ENCODE measurements around the gene AGBL1.
"Not testable (repeated sequence)": the region's sequence is repeated elsewhere in the genome, so short reads cannot be mapped to it uniquely, and the experiment has no call there.

AGBL1 gene

DNA sequence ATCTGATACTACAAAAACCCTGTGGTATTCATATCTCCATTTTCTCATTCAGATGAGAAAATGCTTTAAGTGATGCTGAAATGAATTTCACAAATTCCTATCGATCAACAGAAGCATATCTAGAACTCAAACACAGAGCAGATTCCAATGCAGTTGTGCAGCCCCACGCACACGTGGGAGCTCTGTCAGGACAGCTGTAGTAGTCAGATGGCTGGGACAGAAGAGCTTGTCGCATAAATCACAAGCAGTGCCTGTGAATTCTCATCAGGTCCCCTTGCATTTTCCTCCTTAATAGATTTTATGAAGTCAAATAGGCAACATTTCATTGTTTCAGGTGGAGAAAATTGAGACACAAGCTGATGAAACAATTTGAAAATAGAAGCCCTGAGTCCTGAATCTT lies 792.3 kb downstream of the AGBL1 start:
- no peak for DNase-seq (ENCODE audit: low read depth in 3 of 3)

DNA sequence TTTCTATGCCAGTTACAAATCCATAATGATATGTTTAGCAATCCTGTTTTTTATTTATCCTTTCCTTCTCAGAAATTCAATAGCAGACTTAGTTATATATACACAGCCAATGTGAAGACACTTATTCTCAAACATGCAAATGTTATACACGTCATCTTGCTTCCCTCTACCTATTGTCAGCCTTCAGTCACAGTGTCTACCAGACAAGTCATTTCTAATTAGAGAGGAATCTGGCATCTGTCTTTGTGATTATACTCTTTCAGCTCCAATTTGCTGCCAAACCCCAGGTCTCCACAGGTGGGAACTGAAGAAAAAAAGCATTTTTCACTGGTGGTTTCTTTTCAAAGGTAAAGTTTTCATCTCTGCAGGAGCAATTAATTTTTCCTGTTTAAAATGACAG lies 793.1 kb downstream of the AGBL1 start:
- no peak for DNase-seq (ENCODE audit: low read depth in 3 of 3)

DNA sequence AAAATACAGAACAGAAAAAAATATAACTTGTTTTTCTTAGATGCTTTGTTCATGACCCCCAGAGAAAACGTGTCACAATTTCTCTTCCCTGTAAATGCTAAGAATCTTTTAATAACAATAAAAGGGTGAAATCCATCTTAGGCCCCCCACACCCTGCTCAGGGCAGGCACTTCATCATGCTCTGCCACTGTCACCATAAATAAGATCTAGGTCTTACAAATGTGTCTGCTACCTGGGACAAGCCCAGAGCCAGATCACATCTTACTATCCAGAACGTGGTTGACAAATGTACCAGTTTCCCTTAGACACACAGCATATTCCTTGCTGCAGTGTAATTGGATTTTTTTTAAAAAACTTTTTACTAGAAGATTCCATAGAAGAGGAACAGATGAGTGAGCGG lies 795.4 kb downstream of the AGBL1 start:
- DNase-seq (ENCODE audit: low read depth in 3 of 3): no peak

DNA sequence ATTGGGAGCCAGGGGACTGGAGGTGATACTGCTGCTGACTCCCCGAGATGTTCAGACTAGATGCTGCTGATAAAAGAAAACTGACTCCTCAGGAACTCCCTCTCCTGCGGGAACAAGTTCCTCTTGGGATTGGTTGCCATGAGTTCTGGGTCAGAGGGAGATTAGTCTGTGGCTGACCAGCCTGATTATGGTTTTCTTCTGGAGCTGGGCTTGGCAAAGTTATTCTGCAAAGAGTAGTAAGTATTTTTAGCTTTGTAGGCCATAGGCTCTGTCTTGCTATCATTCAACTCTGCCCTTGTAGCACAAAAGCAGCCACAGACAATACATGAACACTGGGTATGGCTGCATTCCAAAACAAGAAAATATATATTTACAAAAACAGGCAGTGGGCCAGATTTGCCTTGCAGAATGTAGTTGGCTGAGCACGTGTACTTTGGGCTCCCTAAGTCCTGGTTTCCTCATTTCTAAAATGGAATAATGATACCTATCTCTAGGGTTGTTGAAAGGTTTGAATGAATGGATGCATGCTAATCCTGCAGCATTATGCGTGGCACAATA lies 796.8 kb downstream of the AGBL1 start:
- no peak for DNase-seq (ENCODE audit: low read depth in 3 of 3)

DNA sequence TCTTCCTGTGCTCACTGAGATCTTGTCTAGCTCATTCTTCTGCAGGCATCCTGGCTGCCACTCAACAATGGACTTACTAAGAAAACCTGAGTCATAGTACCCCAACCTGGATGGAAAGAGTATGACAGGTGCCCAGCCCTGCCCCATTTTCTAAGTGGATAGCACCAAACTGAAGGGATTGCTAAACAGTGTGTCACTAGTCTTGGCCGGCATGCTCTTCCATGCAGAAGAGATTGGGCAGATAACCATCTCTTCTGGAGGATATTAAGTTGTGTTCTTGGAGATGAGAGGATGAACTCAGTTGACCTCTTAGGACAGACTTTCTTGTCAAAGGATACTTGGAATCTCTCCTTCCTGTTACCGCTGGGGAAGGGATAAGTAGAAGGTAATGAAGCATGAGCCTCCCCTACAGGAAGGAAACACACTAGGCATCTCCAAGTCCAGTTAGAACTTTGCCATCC lies 797.5 kb downstream of the AGBL1 start:
- DNase-seq (ENCODE audit: low read depth in 3 of 3): no peak

DNA sequence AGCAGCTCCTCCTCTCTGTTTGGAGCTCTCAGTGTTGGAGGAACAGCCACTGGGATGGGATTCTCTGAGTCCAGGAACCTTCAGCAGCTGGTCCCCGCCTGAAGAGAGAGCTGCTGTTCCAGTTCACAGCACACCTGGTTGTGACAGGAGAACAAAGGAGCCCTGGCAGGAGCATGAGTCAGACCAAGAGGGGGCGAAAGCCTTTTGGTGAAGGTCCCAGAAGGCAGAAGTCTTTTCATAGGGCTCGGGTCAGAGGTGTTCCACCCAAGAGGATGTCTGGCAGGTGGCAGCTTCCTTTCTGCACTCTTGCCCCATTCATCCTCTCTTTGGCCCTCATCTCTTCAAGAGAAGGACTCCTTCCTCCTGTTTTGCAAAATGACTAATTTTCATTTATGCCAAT lies 799.2 kb downstream of the AGBL1 start:
- not testable (repeated sequence) for DNase-seq (ENCODE audit: low read depth in 3 of 3)

DNA sequence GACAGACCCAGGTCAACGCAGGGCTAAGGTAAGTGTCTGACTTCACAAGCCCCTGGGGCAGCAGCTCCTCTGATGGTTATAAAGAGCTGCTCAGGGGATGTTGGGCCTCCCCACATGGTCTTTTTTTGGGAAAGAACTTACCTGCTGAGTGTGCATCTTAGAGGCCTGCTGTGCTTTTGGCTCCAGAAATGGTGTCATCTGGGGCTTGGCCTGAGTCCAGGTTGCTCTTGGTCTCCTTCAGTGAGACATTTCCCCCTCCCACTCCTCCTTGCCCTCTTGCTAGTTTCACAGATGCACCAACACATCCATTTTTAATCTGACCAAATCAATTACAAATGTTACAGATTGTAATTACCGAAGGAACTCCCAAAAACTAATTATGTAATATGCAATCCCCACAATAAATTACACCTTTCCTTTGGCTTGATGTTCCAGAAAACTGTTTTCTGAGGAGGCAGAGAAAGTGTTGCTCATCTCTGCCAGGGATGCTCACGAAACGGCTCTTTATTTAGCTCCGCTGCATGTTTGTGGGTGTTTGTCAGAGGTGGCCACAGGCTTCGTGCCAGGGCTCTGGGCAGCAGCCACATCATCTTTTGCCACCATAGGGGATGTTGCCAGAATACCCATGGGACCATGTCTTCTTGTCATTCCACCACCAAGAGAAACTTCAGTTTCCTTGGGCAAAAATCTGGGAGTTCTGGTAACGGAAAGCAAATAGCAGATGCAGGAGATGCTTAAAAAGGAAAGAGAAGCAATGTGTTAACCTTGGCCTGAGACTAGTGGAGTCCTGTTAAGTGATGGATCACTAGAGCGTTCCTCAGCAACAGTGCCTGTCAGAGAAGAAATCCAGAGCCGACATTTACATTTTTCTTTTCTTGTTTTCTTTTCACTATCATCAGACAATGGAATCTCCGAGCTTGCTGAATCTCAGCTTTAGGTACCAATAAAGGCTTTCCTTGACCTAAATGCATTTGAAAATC lies 799.9 kb downstream of the AGBL1 start:
- no peak for DNase-seq (ENCODE audit: low read depth in 3 of 3)

DNA sequence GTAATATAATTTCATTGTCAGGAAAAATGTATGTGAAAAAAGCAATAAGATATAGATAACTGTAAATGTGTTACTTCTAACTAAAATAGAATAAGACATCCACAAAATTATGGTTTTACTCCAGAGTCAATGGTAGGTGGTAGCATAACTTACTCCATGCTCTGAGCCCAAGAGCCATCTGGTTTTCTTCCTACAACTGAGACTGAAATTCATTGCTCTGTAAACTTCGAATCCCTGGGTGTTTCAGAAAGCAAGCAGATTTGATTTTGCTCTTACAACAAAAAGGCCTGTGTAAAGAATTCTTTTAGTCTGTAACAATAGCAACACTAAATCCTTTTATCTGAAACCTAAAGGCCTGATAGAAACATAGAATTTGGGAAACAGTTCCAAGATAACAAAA lies 805.9 kb downstream of the AGBL1 start:
- DNase-seq (ENCODE audit: low read depth in 3 of 3): no peak

DNA sequence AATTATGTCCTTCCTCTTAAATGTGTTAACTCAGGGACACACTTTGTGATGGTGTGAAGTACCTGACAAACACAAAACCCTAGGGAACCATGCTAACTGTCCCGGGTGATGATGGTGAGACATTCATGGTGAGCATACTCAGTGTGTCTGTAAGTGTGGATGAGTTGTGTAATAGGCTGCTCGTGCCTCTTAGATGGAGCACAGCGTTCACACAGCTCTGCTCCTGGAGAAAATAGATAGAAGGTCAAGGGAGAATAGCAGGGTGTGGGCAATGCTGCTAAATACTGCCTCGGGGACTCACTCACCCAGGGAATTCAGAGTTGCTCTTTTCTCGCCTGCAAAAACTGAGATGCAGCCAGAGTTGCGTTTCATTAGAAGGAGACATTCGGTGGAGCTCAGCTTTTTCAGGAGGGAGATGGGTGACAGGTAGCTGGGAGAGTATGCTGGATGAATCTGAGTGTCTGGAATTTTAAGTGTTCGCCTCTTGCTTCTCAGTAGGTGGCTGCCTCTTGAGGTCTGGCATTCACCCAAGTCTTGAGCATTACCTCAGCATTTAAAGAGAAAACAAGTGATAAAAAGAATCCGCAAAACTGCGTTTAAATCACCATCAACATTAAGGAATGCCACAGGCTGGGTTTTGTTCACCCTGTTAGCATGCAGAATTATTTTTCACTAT lies 813.2 kb downstream of the AGBL1 start:
- no peak for DNase-seq (ENCODE audit: low read depth in 3 of 3)

DNA sequence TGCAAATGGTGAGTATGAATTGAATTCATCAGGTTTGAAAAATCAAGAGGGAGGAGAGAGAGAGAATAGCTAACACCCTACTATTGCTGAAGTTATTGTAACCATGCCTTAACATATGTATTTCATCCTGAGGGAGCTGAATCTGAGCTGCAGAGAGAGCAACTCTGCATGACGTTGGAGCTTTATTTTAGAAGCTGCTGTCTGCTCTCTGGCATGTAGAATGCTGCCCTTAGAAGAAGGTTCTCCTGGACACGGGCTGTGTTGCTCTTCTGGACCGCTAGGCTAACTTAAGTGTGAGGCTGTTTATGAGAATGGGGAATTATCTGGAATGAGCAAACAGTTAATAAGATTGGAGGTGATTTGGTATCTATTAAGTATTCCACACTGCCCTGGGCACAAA lies 814.6 kb downstream of the AGBL1 start:
- DNase-seq (ENCODE audit: low read depth in 3 of 3): no peak

DNA sequence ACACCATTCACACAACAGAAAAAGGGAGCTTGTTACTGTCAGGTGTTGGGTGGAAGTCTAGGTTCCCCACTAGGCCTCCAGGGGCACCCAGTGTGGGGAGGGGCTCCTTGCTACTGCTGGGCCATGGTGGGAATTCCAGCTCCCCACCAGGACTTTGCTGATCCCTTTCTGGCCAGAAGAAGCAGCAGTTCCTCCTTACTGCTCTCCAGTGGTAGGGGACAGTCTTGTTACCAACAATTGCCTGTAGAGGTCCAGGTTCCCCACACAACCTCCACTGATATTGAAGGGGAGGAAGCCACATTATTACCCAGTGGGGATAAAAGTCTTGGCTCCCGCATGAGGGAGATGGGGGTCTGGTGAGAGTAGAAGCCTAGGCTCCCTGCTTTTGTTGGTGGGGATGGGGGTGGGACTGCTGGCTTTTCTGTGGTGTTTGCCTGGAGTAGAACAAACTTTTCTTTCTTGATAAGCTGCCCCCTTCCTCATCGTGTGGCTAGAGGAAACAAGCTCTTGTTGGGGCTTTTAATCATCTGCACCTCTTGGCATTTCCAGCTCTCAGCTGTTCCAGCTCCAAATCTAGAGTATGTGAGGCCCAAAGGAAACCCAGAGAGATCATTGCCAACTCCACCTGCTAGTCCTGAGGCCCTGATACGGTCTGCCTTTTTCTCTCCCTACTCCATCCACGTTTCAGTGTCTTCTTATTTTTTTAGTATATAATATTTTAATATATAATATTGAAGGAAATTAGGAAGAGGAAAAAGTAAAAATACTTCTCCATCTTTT lies 824.2 kb downstream of the AGBL1 start:
- DNase-seq (ENCODE audit: low read depth in 3 of 3): no peak

DNA sequence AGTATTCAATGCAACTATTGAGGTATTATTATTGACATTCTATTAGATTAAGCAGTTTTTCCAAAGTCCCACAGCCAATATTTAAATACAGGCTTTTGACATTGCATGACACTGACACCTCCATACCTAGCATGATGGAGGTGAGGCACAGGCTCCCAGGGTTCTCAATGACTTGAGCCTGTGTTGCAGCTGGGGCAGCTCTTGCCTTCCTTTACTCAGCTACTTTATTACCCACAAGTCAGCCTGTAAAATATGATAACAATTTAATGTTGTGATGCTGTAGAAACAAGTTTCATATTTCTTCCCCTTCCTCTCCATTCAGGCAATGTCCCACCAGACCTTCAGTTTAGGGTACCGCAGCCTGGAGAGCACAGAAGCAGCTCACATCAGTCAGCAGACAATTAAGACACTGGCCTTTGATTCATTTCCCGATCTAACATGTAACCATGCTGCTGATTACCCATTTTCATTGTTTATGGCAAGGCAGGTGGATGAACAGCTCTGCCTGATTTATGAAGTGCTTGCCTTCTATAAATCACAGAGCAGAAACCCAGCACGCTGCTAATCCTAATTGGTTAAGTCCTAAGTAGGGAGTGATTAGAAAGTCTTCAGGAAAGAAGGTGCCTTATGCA lies 826.1 kb downstream of the AGBL1 start:
- no peak for DNase-seq (ENCODE audit: low read depth in 3 of 3)

DNA sequence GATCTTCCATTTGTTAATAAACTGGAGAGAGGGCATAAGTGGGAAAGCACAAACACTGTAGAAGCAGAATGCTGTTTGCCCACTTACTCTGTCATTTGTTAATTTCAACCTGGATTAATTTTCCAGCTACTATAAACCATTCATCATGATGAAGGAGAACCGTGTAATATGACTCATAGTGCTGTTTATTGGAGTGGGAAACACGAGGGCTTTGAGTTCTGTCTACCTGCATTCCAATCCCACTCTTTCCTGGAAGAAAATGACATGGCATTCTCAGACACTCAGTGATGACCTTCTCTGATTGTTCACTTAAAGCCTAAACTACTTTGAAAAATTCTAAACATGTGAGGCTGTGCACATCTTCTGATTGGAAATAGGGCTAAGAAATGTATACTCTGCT lies 826.7 kb downstream of the AGBL1 start:
- no peak for DNase-seq (ENCODE audit: low read depth in 3 of 3)

DNA sequence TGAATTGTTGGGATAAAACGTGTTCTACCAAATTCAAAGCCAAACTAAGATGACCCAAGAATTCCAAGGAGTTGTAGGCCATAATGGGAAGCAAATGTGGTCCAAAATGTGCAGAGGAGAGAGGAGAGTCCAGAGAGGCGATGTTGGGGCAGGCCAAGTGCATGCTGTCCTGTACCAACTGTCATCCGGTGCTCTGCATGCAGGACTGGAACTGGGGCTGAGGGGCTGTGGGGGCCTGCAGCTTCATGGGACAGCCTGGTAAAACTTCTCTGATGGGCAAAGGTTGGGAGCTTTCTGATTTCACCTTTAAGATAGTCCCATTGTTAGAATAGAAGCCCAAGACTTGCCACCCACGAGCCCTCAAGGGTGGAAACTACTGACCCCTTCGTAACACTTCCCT lies 831.4 kb downstream of the AGBL1 start:
- DNase-seq (ENCODE audit: low read depth in 3 of 3): no peak

DNA sequence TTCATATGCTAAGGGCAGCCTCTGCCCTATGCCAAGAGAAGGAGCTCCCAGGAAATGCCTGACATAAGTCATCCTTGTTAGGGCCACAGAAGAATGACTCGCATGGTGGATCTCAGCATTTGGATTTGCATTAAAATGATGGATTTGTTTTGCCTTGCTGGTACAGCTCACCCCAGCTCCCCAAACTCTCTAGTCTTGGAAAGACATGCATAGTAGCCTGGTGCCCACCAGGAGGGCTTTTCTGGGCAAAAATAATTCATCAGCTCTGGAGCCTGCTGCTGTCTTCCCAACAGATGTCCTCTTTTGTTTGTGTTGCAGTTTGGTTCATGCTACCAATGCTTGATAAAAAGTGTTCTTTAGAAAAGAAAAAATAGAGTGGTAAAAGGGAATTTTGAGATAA lies 833.0 kb downstream of the AGBL1 start:
- DNase-seq (ENCODE audit: low read depth in 3 of 3): no peak

DNA sequence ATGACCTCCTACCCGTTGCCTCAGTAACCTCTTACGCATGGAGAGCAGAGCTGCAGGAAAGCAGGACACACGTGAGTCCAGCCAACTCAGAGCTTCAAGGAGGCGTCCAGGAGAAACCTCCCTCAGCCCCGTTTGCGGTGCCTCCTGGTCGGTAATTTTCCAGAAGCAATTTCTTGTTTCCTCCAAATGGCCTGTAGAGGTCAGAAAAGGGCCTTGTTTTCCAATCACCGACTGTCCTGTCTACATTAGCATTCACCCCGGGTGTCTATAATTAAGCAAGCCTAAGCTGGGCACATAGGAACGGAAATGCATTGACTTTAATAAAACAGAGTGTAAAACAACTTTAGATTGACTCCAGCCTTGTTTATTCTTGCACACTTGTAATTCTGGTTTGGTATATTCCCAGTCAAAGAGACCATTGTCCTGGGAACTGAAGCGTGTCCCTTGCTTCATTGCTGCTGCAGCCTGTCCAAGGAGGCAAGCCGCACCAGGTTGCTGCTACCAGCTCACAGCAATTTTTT lies 836.2 kb downstream of the AGBL1 start:
- no peak for DNase-seq (ENCODE audit: low read depth in 3 of 3)

DNA sequence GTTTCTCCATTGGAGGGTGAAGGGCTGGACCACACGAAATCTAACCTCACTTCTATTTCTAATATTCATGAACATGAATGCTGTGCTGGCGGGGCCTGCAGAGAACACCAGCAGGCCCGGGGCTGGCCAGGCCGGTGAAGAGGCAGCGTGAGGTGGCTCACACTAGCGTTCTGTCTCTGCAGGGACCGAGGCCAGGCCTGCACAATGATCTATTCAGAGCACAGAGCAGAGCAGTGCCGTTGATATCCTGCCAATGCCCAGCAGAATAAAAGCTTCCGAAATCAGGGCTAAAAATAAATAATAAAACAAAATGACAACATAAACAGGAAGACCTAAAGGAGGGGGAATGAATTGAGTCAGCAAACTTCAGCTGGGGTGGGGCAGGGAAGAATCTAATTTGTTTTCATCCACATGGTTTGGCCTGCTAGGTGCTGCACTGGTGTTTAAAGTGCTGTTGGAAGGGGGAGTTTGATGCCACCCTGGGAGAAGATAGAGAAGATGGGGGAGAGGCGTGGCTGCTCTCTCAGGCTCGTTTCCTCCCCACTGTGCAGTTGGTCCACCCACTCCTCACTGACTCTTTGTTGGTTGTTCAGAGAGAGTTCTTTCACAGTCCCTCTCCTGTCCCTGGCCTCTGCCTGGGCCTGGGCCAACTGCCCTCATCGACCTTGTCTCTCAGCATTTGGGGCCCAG lies 837.1 kb downstream of the AGBL1 start:
- no peak for DNase-seq (ENCODE audit: low read depth in 3 of 3)

DNA sequence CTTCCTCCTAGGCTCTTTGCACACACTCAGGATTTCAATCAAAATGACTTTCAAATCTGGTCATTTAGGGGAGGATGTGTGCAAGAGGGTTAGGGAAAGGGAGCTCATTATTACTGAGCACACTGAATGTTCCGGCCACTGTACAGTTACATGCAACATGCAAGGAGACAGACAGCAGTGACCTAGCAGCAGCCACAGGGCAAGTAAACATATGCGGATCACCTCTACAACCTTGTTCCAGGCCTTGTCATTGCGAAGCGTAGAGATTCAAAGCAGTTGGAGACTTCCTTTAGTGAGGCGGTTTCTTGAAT lies 837.6 kb downstream of the AGBL1 start:
- no peak for DNase-seq (ENCODE audit: low read depth in 3 of 3)

DNA sequence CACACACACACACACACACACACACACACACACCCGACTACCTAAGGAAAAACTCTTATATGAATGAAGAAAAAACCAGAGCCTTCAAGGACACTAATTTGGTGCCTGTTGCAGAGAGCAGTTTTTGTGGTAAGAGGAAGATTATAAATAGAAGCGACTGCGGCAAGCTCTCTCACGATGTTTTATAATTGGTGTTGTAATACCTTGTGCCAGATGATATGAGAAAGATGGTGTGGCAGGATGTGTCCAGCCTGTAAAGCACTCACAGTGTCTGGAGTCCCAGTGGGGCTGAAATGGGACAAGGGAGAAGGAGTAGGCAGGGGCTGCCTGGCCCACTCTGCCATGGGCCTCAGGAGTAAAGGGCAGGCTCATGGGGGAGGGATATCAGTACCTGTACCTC lies 839.9 kb downstream of the AGBL1 start:
- no peak for DNase-seq (ENCODE audit: low read depth in 3 of 3)

DNA sequence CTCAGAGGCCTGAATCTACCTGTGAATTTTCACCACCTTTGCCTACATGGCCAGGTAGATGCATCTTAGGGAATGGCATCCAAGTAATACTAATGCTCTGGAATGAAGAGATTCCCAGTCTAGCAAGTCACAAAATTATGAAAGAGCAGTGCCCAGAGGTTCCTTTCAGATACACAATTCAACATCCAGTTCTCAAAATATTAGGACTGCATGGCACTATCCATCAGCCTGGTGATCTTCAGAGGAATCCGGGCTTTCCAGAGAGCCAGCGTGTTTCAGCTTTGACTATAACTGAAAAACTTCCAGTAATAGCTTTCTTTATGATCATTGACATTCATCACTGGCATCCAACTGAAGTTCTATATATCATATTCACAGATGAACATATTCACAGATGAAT lies 849.8 kb downstream of the AGBL1 start:
- no peak for DNase-seq (ENCODE audit: low read depth in 3 of 3)

DNA sequence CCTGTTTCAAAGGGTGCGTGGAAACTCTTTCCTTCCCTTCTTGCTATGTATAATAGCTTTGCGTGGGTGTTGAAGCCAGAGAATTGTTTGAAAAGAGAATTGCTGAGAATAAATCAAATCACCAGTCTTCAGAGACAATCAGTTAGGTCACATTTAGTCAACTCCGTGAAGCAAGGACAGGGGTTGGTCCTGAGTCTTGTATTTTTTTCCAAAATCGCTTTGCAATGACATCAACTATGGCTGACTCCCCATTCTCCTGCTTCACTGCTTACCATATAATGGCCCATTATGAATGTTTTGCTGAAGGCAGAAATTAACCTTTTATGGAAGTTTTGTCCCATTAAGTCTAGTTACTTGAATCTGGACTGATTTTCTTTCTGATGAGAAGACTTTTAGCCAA lies 852.8 kb downstream of the AGBL1 start:
- no peak for DNase-seq (ENCODE audit: low read depth in 3 of 3)

Measured in stimulated activated CD4-positive, alpha-beta T cell treated with anti-CD3 and anti-CD28 coated beads, TNF-alpha, amount 100 ng/mL, for 4 hours (primary cell).